GM12878 (cell line): Measurements from ENCODE around the gene SEMA4D. TPM values are rescaled to one million over a fixed set of nuclear protein-coding genes. Genes with fewer than 3 reads are reported as not detected.

Experiments used
- BACH1 ChIP-seq: fragments of 450-650 bp; IDR thresholded peaks from 2 replicates; pipeline ENCODE4 v1.6.1; 2017; ENCODE audit warnings: mild to moderate bottlenecking, borderline replicate concordance
- SKIL ChIP-seq: fragments of 450-650 bp; IDR thresholded peaks from 2 replicates; pipeline ENCODE4 v1.6.1; 2017; ENCODE audit warnings: mild to moderate bottlenecking, low read depth, inconsistent platforms; ENCODE audit not compliant: poor library complexity, severe bottlenecking
- SREBF1 ChIP-seq: IDR thresholded peaks from 2 replicates; pipeline ENCODE4 v1.6.1; 2012; ENCODE audit warnings: mild to moderate bottlenecking, low read length
- polyA plus RNA-seq, 11 experiments: library from polyadenylated mRNA; depleted of rRNA in 4 of 11; unstranded in 6 of 11; stranded (reverse) in 5 of 11; fragments of >200 nt; fragmentation: Nextera tagmentation in 4 of 11; fragmentation: Illumina TruSeq in 1 of 11; extraction: Ambion mirVana in 4 of 11; extraction: Trizol in 1 of 11; gene quantifications; 1 replicate in 1 of 11; 2 replicates in 10 of 11; pipeline versions ENCODE4 v1.2.1 to v1.2.3, GENCODE V29; 2011 to 2016; ENCODE audit warnings: inconsistent platforms in 2 of 11, missing spikeins in 2 of 11, low read depth in 1 of 11
- total RNA-seq, 4 experiments: library from RNA; depleted of rRNA in 3 of 4; stranded (reverse); fragments of >200 nt in 3 of 4; fragmentation: Illumina TruSeq in 1 of 4; extraction: Trizol in 1 of 4; gene quantifications; 2 replicates each; pipeline versions ENCODE4 v1.2.1 to v1.2.3, GENCODE V29; 2013 to 2021
- TF ChIP-seq, protein P1 (sequence below): IDR thresholded peaks from 2 replicates; pipeline ENCODE4 v1.6.1; 2012; ENCODE audit warnings: mild to moderate bottlenecking, low read depth, low read length

SEMA4D gene
- total and polyA plus RNA-seq, 10 of the 15 experiments (the other 5 are each of a cell fraction or from before 2014, with no cell fraction given) = 15.1 to 136 (median 39.6) TPM

DNA sequence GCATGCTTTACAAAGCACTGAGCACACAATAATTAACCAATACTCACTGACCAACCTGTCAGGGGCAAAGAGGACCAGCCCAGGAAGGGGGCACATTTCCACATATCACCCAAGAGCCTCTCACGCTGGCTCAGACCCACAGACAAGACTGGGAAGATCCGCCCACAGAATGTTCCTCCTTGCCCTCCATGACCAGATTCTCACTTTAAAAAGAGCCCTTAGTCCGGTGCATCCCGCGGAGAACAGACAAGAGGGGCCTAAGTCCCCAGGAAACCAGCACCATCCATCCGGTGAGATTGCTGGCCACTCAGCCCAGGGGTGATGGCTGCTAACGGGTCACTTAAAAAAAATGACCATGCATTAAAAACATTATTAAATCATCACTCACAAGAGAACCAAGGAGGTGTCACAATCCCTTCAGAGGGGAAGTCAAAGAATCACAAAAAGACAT is 32.9 kb downstream of the SEMA4D start (continued):
- TF ChIP-seq, protein P1, sequence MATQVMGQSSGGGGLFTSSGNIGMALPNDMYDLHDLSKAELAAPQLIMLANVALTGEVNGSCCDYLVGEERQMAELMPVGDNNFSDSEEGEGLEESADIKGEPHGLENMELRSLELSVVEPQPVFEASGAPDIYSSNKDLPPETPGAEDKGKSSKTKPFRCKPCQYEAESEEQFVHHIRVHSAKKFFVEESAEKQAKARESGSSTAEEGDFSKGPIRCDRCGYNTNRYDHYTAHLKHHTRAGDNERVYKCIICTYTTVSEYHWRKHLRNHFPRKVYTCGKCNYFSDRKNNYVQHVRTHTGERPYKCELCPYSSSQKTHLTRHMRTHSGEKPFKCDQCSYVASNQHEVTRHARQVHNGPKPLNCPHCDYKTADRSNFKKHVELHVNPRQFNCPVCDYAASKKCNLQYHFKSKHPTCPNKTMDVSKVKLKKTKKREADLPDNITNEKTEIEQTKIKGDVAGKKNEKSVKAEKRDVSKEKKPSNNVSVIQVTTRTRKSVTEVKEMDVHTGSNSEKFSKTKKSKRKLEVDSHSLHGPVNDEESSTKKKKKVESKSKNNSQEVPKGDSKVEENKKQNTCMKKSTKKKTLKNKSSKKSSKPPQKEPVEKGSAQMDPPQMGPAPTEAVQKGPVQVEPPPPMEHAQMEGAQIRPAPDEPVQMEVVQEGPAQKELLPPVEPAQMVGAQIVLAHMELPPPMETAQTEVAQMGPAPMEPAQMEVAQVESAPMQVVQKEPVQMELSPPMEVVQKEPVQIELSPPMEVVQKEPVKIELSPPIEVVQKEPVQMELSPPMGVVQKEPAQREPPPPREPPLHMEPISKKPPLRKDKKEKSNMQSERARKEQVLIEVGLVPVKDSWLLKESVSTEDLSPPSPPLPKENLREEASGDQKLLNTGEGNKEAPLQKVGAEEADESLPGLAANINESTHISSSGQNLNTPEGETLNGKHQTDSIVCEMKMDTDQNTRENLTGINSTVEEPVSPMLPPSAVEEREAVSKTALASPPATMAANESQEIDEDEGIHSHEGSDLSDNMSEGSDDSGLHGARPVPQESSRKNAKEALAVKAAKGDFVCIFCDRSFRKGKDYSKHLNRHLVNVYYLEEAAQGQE = no peak
- no peak for TF ChIP-seq BACH1
- no peak for TF ChIP-seq SREBF1
- no peak for TF ChIP-seq SKIL
- TF ChIP-seq, all 136 proteins: peak for 0
